Neural progenitor cell (in vitro differentiated cells): ENCODE data around the gene SVIP. TPM values are rescaled to one million over a fixed set of nuclear protein-coding genes. Genes with fewer than 3 reads are reported as not detected.

Experiments
- DNase-seq: peaks from one replicate; pipeline ENCODE4 v3.0.0-alpha.2; 2016; ENCODE audit warnings: low spot score
- H2AFZ ChIP-seq: fragments of 200-600 bp; sonication (generic); replicated peaks from 2 replicates; pipeline ENCODE4 v1.6.1; 2016; ENCODE audit warnings: antibody characterized with exemption
- H3F3A ChIP-seq: fragments of 200-600 bp; sonication (generic); 2 replicates; pipeline ENCODE4 v1.6.1; 2016; ENCODE audit warnings: antibody characterized with exemption, low read depth
- H3K27ac ChIP-seq: fragments of 200-600 bp; sonication (generic); 2 replicates; pipeline ENCODE4 v1.5.1; 2016; ENCODE audit warnings: mild to moderate bottlenecking
- H3K27me3 ChIP-seq: fragments of 200-600 bp; sonication (generic); 2 replicates; pipeline ENCODE4 v1.6.1; 2016; ENCODE audit warnings: mild to moderate bottlenecking, moderate library complexity
- H3K36me3 ChIP-seq: fragments of 200-600 bp; sonication (generic); 2 replicates; pipeline ENCODE4 v1.5.1; 2016
- H3K4me1 ChIP-seq: fragments of 200-600 bp; sonication (generic); 2 replicates; pipeline ENCODE4 v1.6.1; 2016; ENCODE audit warnings: mixed run types
- H3K4me2 ChIP-seq: fragments of 200-600 bp; sonication (generic); 2 replicates; pipeline ENCODE4 v1.6.1; 2016
- H3K4me3 ChIP-seq: fragments of 200-600 bp; sonication (generic); 2 replicates; pipeline ENCODE4 v1.5.1; 2016
- H3K79me2 ChIP-seq: fragments of 200-600 bp; sonication (generic); 2 replicates; pipeline ENCODE4 v1.6.1; 2016; ENCODE audit warnings: low read depth
- H3K9ac ChIP-seq: fragments of 200-600 bp; sonication (generic); 2 replicates; pipeline ENCODE4 v1.6.1; 2016
- H3K9me3 ChIP-seq: fragments of 200-600 bp; sonication (generic); 2 replicates; pipeline ENCODE4 v1.5.1; 2016; ENCODE audit warnings: low read depth
- H4K20me1 ChIP-seq: fragments of 200-600 bp; sonication (generic); 2 replicates; pipeline ENCODE4 v1.6.1; 2016; ENCODE audit warnings: low read depth
- H3K27ac Mint-ChIP-seq: 3 replicates; pipeline ENCODE4 v1.8.0; 2021; ENCODE audit warnings: mixed read lengths
- H3K27me3 Mint-ChIP-seq: 2 replicates; pipeline ENCODE4 v1.8.0; 2022; ENCODE audit warnings: low read depth, mild to moderate bottlenecking, inconsistent platforms, moderate library complexity, mixed read lengths; ENCODE audit not compliant: insufficient read depth
- H3K36me3 Mint-ChIP-seq: 3 replicates; pipeline ENCODE4 v1.8.0; 2021; ENCODE audit warnings: mixed read lengths
- H3K4me1 Mint-ChIP-seq: 3 replicates; pipeline ENCODE4 v1.8.0; 2021; ENCODE audit warnings: mixed read lengths
- H3K4me3 Mint-ChIP-seq: 3 replicates; pipeline ENCODE4 v1.8.0; 2021; ENCODE audit warnings: mild to moderate bottlenecking, moderate library complexity, mixed read lengths
- H3K9me3 Mint-ChIP-seq: 3 replicates; pipeline ENCODE4 v1.8.0; 2020; ENCODE audit warnings: mixed read lengths
- CTCF ChIP-seq: fragments of 200-600 bp; sonication (generic); IDR thresholded peaks from 2 replicates; pipeline ENCODE4 v1.5.1; 2017; ENCODE audit warnings: antibody characterized with exemption, mild to moderate bottlenecking
- EZH2 ChIP-seq: fragments of 200-600 bp; sonication (generic); IDR thresholded peaks from 2 replicates; pipeline ENCODE4 v1.6.1; 2017; ENCODE audit warnings: antibody characterized with exemption, mild to moderate bottlenecking, moderate library complexity
- EZH2phosphoT487 ChIP-seq: fragments of 200-600 bp; sonication (generic); IDR thresholded peaks from 2 replicates; pipeline ENCODE4 v1.6.1; 2017; ENCODE audit warnings: antibody characterized with exemption
- total RNA-seq: library from RNA; depleted of rRNA; stranded (reverse); fragments of >200 nt; gene quantifications from 2 replicates; pipeline ENCODE4 v1.2.3, GENCODE V29; 2015; ENCODE audit warnings: low replicate concordance

Gene SVIP
- total RNA-seq, 1 donor from 2014 or later: 12.5 TPM

- no peaks in the 10 kb centered on the region for H3K36me3 ChIP-seq
- H3K9me3 ChIP-seq: no peaks in the 10 kb centered on the region
- TF ChIP-seq CTCF (peak; percentile 24), EZH2 (no peak)
- Mint-ChIP-seq H3K27ac (no peak overlapping the region), H3K4me3 (no peak overlapping the region), H3K27me3 (peaks cover 3% of the 10 kb centered on the region), H3K9me3 (peaks cover 9% of the 10 kb centered on the region), H3K36me3 (no peaks in the 10 kb centered on the region), H3K4me1 (peaks cover 25% of the 10 kb centered on the region)
- H3K4me3 ChIP-seq: no peak overlapping the region
- no peaks in the 10 kb centered on the region for H3F3A ChIP-seq
- no peak overlapping the region for H3K9ac ChIP-seq
- no peaks in the 10 kb centered on the region for H3K27me3 ChIP-seq
- no peak for DNase-seq
- no peak overlapping the region for H3K27ac ChIP-seq
- no peak overlapping the region for H2AFZ ChIP-seq
- no peak overlapping the region for H3K4me2 ChIP-seq
- peaks cover 11% of the 10 kb centered on the region for H3K4me1 ChIP-seq
- H3K79me2 ChIP-seq: no peaks in the 10 kb centered on the region
- H4K20me1 ChIP-seq: no peaks in the 10 kb centered on the region
Observed at GRCh38 chr11:22778642-22779041, 51.0 kb downstream of the SVIP start.

DNA sequence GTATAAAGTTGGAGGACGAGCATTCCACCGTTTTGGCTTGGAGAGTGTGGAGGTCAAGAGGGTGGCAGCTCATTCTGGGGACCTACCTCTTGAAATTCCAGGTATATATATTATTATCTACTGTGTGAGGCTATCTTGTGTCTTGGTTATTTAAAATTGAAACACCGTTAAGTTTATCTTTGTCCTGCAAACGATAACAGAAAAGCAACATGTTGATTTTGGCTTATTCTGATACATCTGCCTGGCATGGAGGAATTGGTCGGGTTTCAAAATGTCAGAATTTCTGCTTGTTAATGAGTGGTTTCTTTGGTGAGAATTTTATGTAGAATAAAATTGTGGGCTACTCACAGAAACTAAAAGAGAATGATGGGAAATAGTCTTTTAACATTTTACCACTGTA lies 54.4 kb downstream of the SVIP start:
- Histone ChIP-seq H3K9ac (no peak overlapping the region), H3K4me1 (no peaks in the 10 kb centered on the region), H3K4me3 (no peak overlapping the region), H4K20me1 (no peaks in the 10 kb centered on the region), H3K9me3 (no peaks in the 10 kb centered on the region), H2AFZ (no peak overlapping the region), H3K79me2 (no peaks in the 10 kb centered on the region), H3K4me2 (no peak overlapping the region), H3K27ac (no peak overlapping the region), H3K36me3 (no peaks in the 10 kb centered on the region), H3K27me3 (no peaks in the 10 kb centered on the region), H3F3A (no peaks in the 10 kb centered on the region)
- no peak for DNase-seq
- TF ChIP-seq EZH2phosphoT487: no peak
- TF ChIP-seq CTCF: no peak
- no peak for TF ChIP-seq EZH2
- Mint-ChIP-seq H3K27ac (no peak overlapping the region), H3K9me3 (peaks cover 2% of the 10 kb centered on the region), H3K27me3 (no peaks in the 10 kb centered on the region), H3K36me3 (no peaks in the 10 kb centered on the region), H3K4me3 (no peak overlapping the region), H3K4me1 (peaks cover 11% of the 10 kb centered on the region)

GRCh38 chr11:22774716-22775115 lies 54.9 kb downstream of the SVIP start:
- H3K27me3 Mint-ChIP-seq: no peaks in the 10 kb centered on the region
- no peak overlapping the region for H2AFZ ChIP-seq

More at GRCh38 chr11:22774716-22775115, 54.9 kb downstream of the SVIP start:
- Mint-ChIP-seq H3K9me3 (peaks cover 2% of the 10 kb centered on the region), H3K4me3 (no peak overlapping the region), H3K4me1 (peaks cover 9% of the 10 kb centered on the region), H3K27ac (no peak overlapping the region), H3K36me3 (no peaks in the 10 kb centered on the region)
- H3K27ac ChIP-seq: no peak overlapping the region
- H3F3A ChIP-seq: no peaks in the 10 kb centered on the region
- no peak for DNase-seq
- H3K4me3 ChIP-seq: no peak overlapping the region
- no peaks in the 10 kb centered on the region for H3K27me3 ChIP-seq
- H3K79me2 ChIP-seq: no peaks in the 10 kb centered on the region
- H3K9ac ChIP-seq: no peak overlapping the region
- H3K4me1 ChIP-seq: no peaks in the 10 kb centered on the region
- H3K4me2 ChIP-seq: no peak overlapping the region
- TF ChIP-seq EZH2 (no peak), CTCF (no peak), EZH2phosphoT487 (no peak)
- no peaks in the 10 kb centered on the region for H3K36me3 ChIP-seq
- H3K9me3 ChIP-seq: no peaks in the 10 kb centered on the region
- no peaks in the 10 kb centered on the region for H4K20me1 ChIP-seq
